Measurements from ENCODE around the gene SMURF1. TPM values are rescaled to one million over a fixed set of nuclear protein-coding genes. Genes with fewer than 3 reads are reported as not detected.
"Not testable (repeated sequence)": the region's sequence is repeated elsewhere in the genome, so short reads cannot be mapped to it uniquely, and the experiment has no call there.

The SMURF1 gene
- total RNA-seq, 2 experiments from 2014 or later: 15.9 to 17.6 TPM

GRCh38 chr7:99167072-99167471 lies 23.2 kb upstream of the SMURF1 start:
- DNase-seq: no peak
- Mint-ChIP-seq H3K27me3 (peaks cover 10% of the 10 kb centered on the region), H3K27ac (no peak overlapping the region), H3K36me3 (ENCODE audit: low read depth) (no peaks in the 10 kb centered on the region), H3K4me3 (no peak overlapping the region), H3K4me1 (no peaks in the 10 kb centered on the region), H3K9me3 (no peaks in the 10 kb centered on the region)
- ChIA-PET POLR2A (no interaction called here), CTCF (no interaction called here)

DNA sequence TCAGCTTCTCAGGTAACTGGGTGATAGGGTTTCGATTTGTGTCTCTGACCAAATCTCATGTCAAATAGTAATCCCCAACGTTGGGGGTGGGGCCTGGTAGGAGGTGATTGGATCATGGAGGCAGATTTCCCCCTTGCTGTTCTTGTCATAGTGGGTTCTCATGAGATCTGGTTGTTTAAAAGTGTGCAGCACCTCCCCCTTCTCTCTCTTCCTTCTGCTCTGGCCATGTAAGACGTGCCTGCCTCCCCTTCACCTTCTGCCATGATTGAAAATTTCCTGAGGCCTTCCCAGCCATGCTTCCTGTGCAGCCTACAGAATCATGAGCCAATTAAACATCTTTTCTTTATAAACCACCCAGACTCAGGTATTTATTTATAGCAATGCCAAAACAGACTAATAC lies 21.9 kb upstream of the SMURF1 start:
- no peak overlapping the region for H3K4me3 Mint-ChIP-seq
- H3K27me3 Mint-ChIP-seq: peaks cover 9% of the 10 kb centered on the region
- H3K27ac Mint-ChIP-seq: no peak overlapping the region
- DNase-seq: no peak
- ChIA-PET CTCF (no interaction called here), POLR2A (no interaction called here)
- no peaks in the 10 kb centered on the region for H3K9me3 Mint-ChIP-seq
- H3K4me1 Mint-ChIP-seq: no peaks in the 10 kb centered on the region
- no peaks in the 10 kb centered on the region for H3K36me3 Mint-ChIP-seq (ENCODE audit: low read depth)

- CTCF ChIA-PET: not testable (repeated sequence)
Observed at GRCh38 chr7:99163669-99164068, 19.8 kb upstream of the SMURF1 start.

GRCh38 chr7:99156649-99157048 lies 12.7 kb upstream of the SMURF1 start:
- H3K36me3 Mint-ChIP-seq (ENCODE audit: low read depth): no peaks in the 10 kb centered on the region
- POLR2A ChIA-PET: no interaction called here
- CTCF ChIA-PET: no interaction called here
- H3K27ac Mint-ChIP-seq: no peak overlapping the region
- H3K27me3 Mint-ChIP-seq: peaks cover 15% of the 10 kb centered on the region
- H3K4me1 Mint-ChIP-seq: no peaks in the 10 kb centered on the region
- H3K4me3 Mint-ChIP-seq: no peak overlapping the region
- DNase-seq: no peak
- no peaks in the 10 kb centered on the region for H3K9me3 Mint-ChIP-seq

More at GRCh38 chr7:99163669-99164068, 19.8 kb upstream of the SMURF1 start:
- DNase-seq; H3K27me3 Mint-ChIP-seq; H3K36me3 Mint-ChIP-seq (ENCODE audit: low read depth); H3K4me3 Mint-ChIP-seq; H3K9me3 Mint-ChIP-seq; H3K27ac Mint-ChIP-seq; H3K4me1 Mint-ChIP-seq; POLR2A ChIA-PET: not testable (repeated sequence)

DNA sequence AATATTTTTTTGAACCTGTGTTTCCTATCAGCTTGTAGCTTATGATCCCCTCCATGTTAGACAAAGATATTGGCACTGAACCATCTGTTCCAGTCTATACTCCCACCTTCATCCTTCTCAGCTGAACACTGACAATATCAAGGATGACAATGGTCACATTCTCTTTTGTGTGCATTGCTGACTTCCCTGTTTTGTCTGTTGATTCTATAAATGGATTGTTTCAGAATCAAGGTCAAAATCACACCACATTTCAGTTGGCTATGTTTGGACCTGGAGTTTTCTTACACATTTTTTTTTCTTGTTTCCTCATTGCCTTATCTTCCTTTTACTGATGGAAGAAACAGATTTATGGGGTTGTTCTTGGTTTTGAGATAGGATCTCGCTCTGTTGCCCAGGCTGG lies 11.3 kb upstream of the SMURF1 start:
- no peak overlapping the region for H3K27ac Mint-ChIP-seq
- no peak overlapping the region for H3K4me3 Mint-ChIP-seq
- H3K27me3 Mint-ChIP-seq: peaks cover 12% of the 10 kb centered on the region
- POLR2A ChIA-PET: no interaction called here
- CTCF ChIA-PET: no interaction called here
- no peaks in the 10 kb centered on the region for H3K4me1 Mint-ChIP-seq
- H3K36me3 Mint-ChIP-seq (ENCODE audit: low read depth): no peaks in the 10 kb centered on the region
- DNase-seq: no peak
- no peaks in the 10 kb centered on the region for H3K9me3 Mint-ChIP-seq

GRCh38 chr7:99146979-99147378 lies 3.1 kb upstream of the SMURF1 start:
- ChIA-PET POLR2A (no interaction called here), CTCF (no interaction called here)
- Mint-ChIP-seq H3K36me3 (ENCODE audit: low read depth) (peaks cover 2% of the 10 kb centered on the region), H3K9me3 (no peaks in the 10 kb centered on the region), H3K27ac (no peak overlapping the region), H3K27me3 (peaks cover 4% of the 10 kb centered on the region), H3K4me1 (peaks cover 14% of the 10 kb centered on the region), H3K4me3 (no peak overlapping the region)
- DNase-seq: no peak

- H3K9me3 Mint-ChIP-seq: no peaks in the 10 kb centered on the region
- peaks cover 40% of the 10 kb centered on the region for H3K4me1 Mint-ChIP-seq
- peaks cover 10% of the 10 kb centered on the region for H3K36me3 Mint-ChIP-seq (ENCODE audit: low read depth)
- peak overlapping the region; percentile 87 for H3K4me3 Mint-ChIP-seq
- H3K27ac Mint-ChIP-seq: peak overlapping the region; percentile 79
- no peak for DNase-seq
- ChIA-PET POLR2A (interaction anchor here (1.5 kb wide), 1 partner anchor 13 kb away, joined by 6 read pairs; no protein-coding TSS in a partner anchor), CTCF (no interaction called here)
- peaks cover 4% of the 10 kb centered on the region for H3K27me3 Mint-ChIP-seq
Observed at GRCh38 chr7:99143521-99143852, 421 bp downstream of the SMURF1 start.

GRCh38 chr7:99142727-99143520 lies 984 bp downstream of the SMURF1 start:
- CTCF ChIA-PET: no interaction called here
- DNase-seq: peak; percentile 95
- peak overlapping the region; percentile 87 for H3K4me3 Mint-ChIP-seq
- H3K36me3 Mint-ChIP-seq (ENCODE audit: low read depth): peaks cover 10% of the 10 kb centered on the region
- POLR2A ChIA-PET: interaction anchor here (1.0 to 1.8 kb wide), 4 partner anchors 10 to 266 kb away, joined by 3 to 6 read pairs (median 6); partner anchors contain the start of genes ARPC1A and BUD31
- peak overlapping the region; percentile 79 for H3K27ac Mint-ChIP-seq
- H3K4me1 Mint-ChIP-seq: peaks cover 43% of the 10 kb centered on the region
- peaks cover under 1% of the 10 kb centered on the region for H3K27me3 Mint-ChIP-seq
- no peaks in the 10 kb centered on the region for H3K9me3 Mint-ChIP-seq

DNA sequence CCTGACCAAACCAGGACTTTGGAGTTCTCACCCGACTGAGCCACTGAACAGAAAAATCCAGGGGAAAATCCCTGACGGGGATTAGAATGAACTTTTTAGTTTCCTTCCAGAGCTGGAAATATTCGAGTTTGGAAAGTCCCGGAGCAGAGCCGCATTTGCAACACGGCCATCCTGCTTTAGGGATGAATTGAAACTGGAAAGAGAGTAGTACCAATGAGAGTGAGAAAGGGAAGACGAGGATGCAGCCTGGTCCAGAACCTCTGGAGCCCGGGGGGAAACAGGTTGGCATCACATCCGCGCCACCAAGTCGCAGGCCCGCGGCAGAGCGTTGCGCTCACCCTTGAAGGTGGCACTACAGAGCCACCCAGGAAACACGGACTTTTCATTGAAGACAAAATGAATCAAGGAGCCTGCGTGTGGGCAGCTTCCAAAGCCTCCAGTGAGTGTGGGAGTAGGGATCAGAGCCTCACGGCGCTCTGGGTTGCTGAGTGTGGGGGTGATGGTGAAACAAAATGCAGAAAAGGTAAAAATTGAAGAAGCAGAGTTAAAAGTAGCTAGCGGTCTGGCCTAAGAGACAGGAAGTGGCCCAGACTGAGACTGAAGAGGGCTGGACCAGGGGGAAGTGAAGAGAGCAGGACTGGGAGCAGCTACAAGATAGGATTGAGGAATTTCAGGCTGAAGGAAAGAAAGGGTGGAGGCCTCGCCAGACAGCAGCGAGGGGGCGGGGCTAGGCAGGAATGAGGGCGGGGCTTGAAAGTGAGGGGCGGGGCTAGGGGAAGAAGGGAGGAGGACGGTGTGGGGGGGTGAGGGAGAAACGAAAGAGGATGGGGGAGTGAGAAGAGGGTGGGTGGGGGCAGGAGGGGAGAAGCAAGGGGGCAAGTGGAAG lies 1.8 kb downstream of the SMURF1 start:
- peaks cover 43% of the 10 kb centered on the region for H3K4me1 Mint-ChIP-seq
- ChIA-PET CTCF (interaction anchor here (1.1 kb wide), 1 partner anchor 263 kb away, joined by 4 read pairs; the partner anchor contains the start of gene TRRAP), POLR2A (interaction anchor here (1.0 to 1.8 kb wide), 4 partner anchors 10 to 267 kb away, joined by 3 to 6 read pairs (median 6); partner anchors contain the start of genes ARPC1A and BUD31)
- no peaks in the 10 kb centered on the region for H3K9me3 Mint-ChIP-seq
- peak overlapping the region; percentile 84 for H3K27ac Mint-ChIP-seq
- no peaks in the 10 kb centered on the region for H3K27me3 Mint-ChIP-seq
- peaks cover 10% of the 10 kb centered on the region for H3K36me3 Mint-ChIP-seq (ENCODE audit: low read depth)
- peak overlapping the region; percentile 87 for H3K4me3 Mint-ChIP-seq
- peak; percentile 72 for DNase-seq

DNA sequence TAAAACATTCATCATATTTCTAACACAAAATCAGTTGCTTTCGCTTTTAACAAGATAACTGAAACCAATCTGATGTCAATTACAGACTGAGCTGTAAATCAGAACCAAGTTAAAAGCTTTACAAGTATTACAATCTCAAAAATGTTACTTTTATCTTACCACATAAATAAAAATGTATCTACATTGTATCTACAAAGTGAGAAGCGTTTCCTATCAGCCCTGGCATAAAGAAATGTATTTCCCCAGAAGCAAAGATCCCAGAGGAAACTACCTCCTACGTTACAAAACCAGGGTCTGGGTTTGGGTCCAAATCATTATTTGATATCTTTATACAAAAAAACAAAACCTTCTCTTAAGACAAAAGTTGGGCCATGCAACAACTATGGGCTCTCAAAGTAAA lies 2.6 kb downstream of the SMURF1 start:
- ChIA-PET POLR2A (interaction anchor here (1.8 kb wide), 1 partner anchor 9 kb away, joined by 5 read pairs; no protein-coding TSS in a partner anchor), CTCF (interaction anchor here (1.1 kb wide), 1 partner anchor 263 kb away, joined by 4 read pairs; the partner anchor contains the start of gene TRRAP)
- no peaks in the 10 kb centered on the region for H3K9me3 Mint-ChIP-seq
- DNase-seq: no peak
- peaks cover 10% of the 10 kb centered on the region for H3K36me3 Mint-ChIP-seq (ENCODE audit: low read depth)
- H3K27me3 Mint-ChIP-seq: no peaks in the 10 kb centered on the region
- H3K4me1 Mint-ChIP-seq: peaks cover 43% of the 10 kb centered on the region
- H3K27ac Mint-ChIP-seq: peak overlapping the region; percentile 19
- H3K4me3 Mint-ChIP-seq: peak overlapping the region; percentile 87

- Mint-ChIP-seq H3K27me3 (no peaks in the 10 kb centered on the region), H3K9me3 (no peaks in the 10 kb centered on the region), H3K4me3 (peak overlapping the region; percentile 87), H3K4me1 (peaks cover 43% of the 10 kb centered on the region), H3K27ac (no peak overlapping the region), H3K36me3 (ENCODE audit: low read depth) (peaks cover 10% of the 10 kb centered on the region)
- no peak for DNase-seq
- POLR2A ChIA-PET: interaction anchor here (1.8 kb wide), 1 partner anchor 8 kb away, joined by 5 read pairs; no protein-coding TSS in a partner anchor
- CTCF ChIA-PET: no interaction called here
Observed at GRCh38 chr7:99140813-99141212, 3.1 kb downstream of the SMURF1 start.

DNA sequence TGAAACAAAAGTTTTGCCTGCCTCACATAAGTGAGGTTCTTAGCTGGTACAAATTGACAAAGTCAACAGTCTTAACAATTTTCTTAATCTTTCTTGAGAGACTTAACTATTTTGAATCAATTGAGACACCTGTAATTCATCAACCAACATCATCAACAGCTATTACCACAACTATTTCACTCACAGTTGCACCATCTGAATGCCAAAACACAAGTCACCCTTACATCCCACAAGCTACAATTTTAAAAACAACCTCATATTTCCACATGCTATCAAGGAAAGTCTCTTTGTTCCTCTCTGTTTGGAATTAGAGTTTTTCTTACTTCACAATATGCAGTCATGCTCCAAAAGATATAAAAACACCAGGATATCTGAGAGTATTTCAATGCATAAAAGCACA lies 4.9 kb downstream of the SMURF1 start:
- DNase-seq: no peak
- no peak overlapping the region for H3K27ac Mint-ChIP-seq
- no peaks in the 10 kb centered on the region for H3K9me3 Mint-ChIP-seq
- H3K4me1 Mint-ChIP-seq: peaks cover 40% of the 10 kb centered on the region
- H3K36me3 Mint-ChIP-seq (ENCODE audit: low read depth): peaks cover 10% of the 10 kb centered on the region
- H3K4me3 Mint-ChIP-seq: no peak overlapping the region
- H3K27me3 Mint-ChIP-seq: no peaks in the 10 kb centered on the region
- ChIA-PET POLR2A (interaction anchor here (1.1 kb wide), 1 partner anchor 419 kb away, joined by 3 read pairs; no protein-coding TSS in a partner anchor), CTCF (no interaction called here)
